ENCODE measurements around the gene MYH11.
"Not testable (repeated sequence)": the region's sequence is repeated elsewhere in the genome, so short reads cannot be mapped to it uniquely, and the experiment has no call there.

Gene MYH11

DNA sequence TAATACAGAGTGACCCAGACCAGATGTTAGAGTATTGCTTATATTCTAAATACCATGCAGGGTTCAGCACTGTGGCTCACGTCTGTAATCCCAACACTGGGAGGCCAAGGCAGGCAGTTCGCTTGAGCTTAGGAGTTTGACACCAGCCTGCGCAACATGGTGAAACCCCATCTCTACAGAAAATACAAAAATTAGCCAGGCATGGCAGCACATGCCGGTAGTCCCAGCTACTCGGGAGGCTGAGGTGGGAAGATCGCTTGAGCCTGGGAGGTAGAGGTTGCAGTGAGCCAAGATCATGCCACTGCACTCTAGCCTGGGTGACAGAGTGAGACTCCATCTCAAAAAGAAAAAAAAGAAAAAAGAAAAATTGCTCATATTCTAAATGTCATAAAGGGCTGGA is 6.3 kb downstream of the MYH11 start:
- not testable (repeated sequence) for H3K79me1 ChIP-seq (ENCODE audit: low read depth, low read length); H3K36me3 ChIP-seq (replicated peaks in 1 of 2; ENCODE audit: control insufficient read depth in 2 of 2, insufficient read depth in 2 of 2, low read length in 2 of 2); H3K23ac ChIP-seq (ENCODE audit: low read depth, low read length, poor library complexity); DNase-seq (ENCODE audit: low spot score); H2BK120ac ChIP-seq (ENCODE audit: low read depth, low read length); H3K27ac ChIP-seq (replicated peaks; ENCODE audit: low read length); H3K4me1 ChIP-seq (ENCODE audit: control insufficient read depth in 2 of 2, insufficient read depth in 1 of 2, low read depth in 1 of 2, low read length in 2 of 2); H4K8ac ChIP-seq (ENCODE audit: low read depth, low read length); H2BK5ac ChIP-seq (ENCODE audit: low read length); H2BK15ac ChIP-seq (ENCODE audit: low read length); H3K18ac ChIP-seq (ENCODE audit: low read length); H3K4ac ChIP-seq (ENCODE audit: low read length); H4K91ac ChIP-seq (ENCODE audit: low read depth, low read length, poor library complexity); H2AFZ ChIP-seq (ENCODE audit: low read length); H3K9ac ChIP-seq (ENCODE audit: low read depth, low read length, poor library complexity); H3K9me3 ChIP-seq (replicated peaks in 1 of 2; ENCODE audit: control insufficient read depth in 2 of 2, insufficient read depth in 1 of 2, low read depth in 1 of 2, low read length in 2 of 2); H2BK12ac ChIP-seq (ENCODE audit: low read length); H3K4me2 ChIP-seq (ENCODE audit: insufficient read depth, low read length, poor library complexity, severe bottlenecking); H2AK5ac ChIP-seq (ENCODE audit: low read depth, low read length); H3K14ac ChIP-seq (ENCODE audit: low read length); H3K4me3 ChIP-seq (ENCODE audit: low read length in 2 of 2)
- peaks cover 0 to 35% (median 7%) of the 10 kb centered on the region in 3 experiments for H3K27me3 ChIP-seq (ENCODE audit: control insufficient read depth in 3 of 3, insufficient read depth in 3 of 3, low read depth in 1 of 3, low read length in 3 of 3)
- no CpG with 5 or more reads among the region's 6 CpGs for WGBS, 2 donors (ENCODE audit: extremely low coverage in 2 of 2, insufficient read length in 2 of 2, insufficient replicate concordance in 1 of 2)

DNA sequence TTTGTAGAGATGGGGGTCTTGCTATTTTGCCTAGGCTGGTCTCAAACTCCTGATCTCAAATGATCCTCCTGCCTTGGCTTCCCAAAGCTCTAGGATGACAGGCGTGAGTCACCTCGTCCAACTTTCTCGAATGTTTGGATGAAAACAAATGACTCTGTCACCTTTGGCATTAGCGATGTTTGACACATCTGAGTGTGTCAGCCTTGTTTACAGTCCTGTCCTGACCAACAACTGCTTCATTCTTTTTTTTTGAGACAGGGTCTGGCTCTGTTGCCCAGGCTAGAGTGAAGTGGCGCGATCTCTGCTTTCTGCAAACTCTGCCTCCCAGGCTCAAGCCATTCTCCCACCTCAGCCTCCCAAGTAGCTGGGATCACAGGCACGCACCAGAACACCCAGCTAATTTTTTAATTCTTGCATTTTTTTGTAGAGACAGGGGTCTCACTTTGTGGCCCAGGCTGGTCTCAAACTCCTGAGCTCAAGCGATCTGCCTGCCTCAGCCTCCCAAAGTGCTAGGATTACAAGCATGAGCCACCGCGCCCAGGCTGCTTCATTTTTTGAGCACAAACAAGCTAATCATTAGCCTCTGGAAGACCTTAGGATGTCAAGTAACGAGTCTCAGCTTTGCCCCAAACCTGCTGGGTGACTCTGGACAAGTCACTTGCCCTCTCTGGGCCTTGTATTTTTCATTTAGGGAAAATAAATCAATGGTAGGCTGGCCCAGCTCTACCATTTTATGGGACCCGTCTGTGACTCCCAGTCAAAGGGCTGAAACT is 7.4 kb downstream of the MYH11 start:
- Histone ChIP-seq H3K4me3 (ENCODE audit: low read length in 2 of 2) (no peak overlapping the region), H3K14ac (ENCODE audit: low read length) (no peak overlapping the region), H3K79me1 (ENCODE audit: low read depth, low read length) (no peaks in the 10 kb centered on the region), H2AK5ac (ENCODE audit: low read depth, low read length) (no peak overlapping the region), H3K9me3 (replicated peaks in 1 of 2; ENCODE audit: control insufficient read depth in 2 of 2, insufficient read depth in 1 of 2, low read depth in 1 of 2, low read length in 2 of 2) (no peaks in the 10 kb centered on the region), H2AFZ (ENCODE audit: low read length) (no peak overlapping the region), H3K36me3 (replicated peaks in 1 of 2; ENCODE audit: control insufficient read depth in 2 of 2, insufficient read depth in 2 of 2, low read length in 2 of 2) (no peaks in the 10 kb centered on the region), H3K9ac (ENCODE audit: low read depth, low read length, poor library complexity) (no peak overlapping the region), H3K18ac (ENCODE audit: low read length) (no peak overlapping the region), H2BK12ac (ENCODE audit: low read length) (no peak overlapping the region), H4K8ac (ENCODE audit: low read depth, low read length) (no peak overlapping the region), H3K23ac (ENCODE audit: low read depth, low read length, poor library complexity) (no peak overlapping the region), H2BK120ac (ENCODE audit: low read depth, low read length) (no peak overlapping the region), H4K91ac (ENCODE audit: low read depth, low read length, poor library complexity) (no peak overlapping the region), H3K27ac (replicated peaks; ENCODE audit: low read length) (no peak overlapping the region), H2BK5ac (ENCODE audit: low read length) (no peak overlapping the region), H3K4ac (ENCODE audit: low read length) (no peak overlapping the region), H3K4me1 (ENCODE audit: control insufficient read depth in 2 of 2, insufficient read depth in 1 of 2, low read depth in 1 of 2, low read length in 2 of 2) (no peaks in the 10 kb centered on the region), H3K27me3 (ENCODE audit: control insufficient read depth in 3 of 3, insufficient read depth in 3 of 3, low read depth in 1 of 3, low read length in 3 of 3) (peaks cover 0 to 23% (median 4%) of the 10 kb centered on the region in 3 experiments), H3K4me2 (ENCODE audit: insufficient read depth, low read length, poor library complexity, severe bottlenecking) (no peak overlapping the region), H2BK15ac (ENCODE audit: low read length) (no peak overlapping the region)
- WGBS, 2 donors (ENCODE audit: extremely low coverage in 2 of 2, insufficient read length in 2 of 2, insufficient replicate concordance in 1 of 2), result no CpG with 5 or more reads among the region's 12 CpGs
- no peak for DNase-seq (ENCODE audit: low spot score)

DNA sequence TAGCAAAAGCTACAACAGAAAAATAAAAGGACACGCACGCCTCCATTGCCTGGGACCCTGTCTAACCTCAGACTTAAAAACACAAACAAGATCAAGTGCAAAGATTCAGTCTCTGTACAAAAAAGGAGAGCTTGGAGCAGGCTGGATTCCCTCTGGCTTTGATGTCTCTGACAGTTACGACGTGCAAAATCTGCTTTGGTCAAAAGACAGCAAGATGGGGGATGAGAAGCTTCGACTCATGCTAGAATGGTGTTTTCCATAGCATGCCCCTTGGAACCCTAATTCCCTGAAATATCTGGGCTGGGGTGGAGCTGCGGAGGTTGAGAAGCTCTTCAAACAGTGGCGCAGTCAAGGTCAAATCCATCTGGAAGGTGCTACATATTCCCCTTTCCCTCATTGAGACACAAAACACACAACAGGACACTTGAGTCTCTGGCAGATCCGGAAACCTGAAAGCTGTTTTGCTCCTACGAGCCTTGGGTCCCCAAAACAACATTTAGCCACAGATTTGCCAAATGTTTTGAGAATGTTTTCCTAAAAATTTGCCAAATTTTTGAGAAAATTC is 9.1 kb downstream of the MYH11 start:
- Histone ChIP-seq H3K4me1 (ENCODE audit: control insufficient read depth in 2 of 2, insufficient read depth in 1 of 2, low read depth in 1 of 2, low read length in 2 of 2) (no peaks in the 10 kb centered on the region), H2BK12ac (ENCODE audit: low read length) (no peak overlapping the region), H3K9me3 (replicated peaks in 1 of 2; ENCODE audit: control insufficient read depth in 2 of 2, insufficient read depth in 1 of 2, low read depth in 1 of 2, low read length in 2 of 2) (no peaks in the 10 kb centered on the region), H3K27me3 (ENCODE audit: control insufficient read depth in 3 of 3, insufficient read depth in 3 of 3, low read depth in 1 of 3, low read length in 3 of 3) (peaks cover 0 to 13% (median 2%) of the 10 kb centered on the region in 3 experiments), H3K14ac (ENCODE audit: low read length) (no peak overlapping the region), H4K91ac (ENCODE audit: low read depth, low read length, poor library complexity) (no peak overlapping the region), H2BK15ac (ENCODE audit: low read length) (no peak overlapping the region), H2AFZ (ENCODE audit: low read length) (no peak overlapping the region), H3K4me3 (ENCODE audit: low read length in 2 of 2) (no peak overlapping the region), H3K79me1 (ENCODE audit: low read depth, low read length) (no peaks in the 10 kb centered on the region), H2BK5ac (ENCODE audit: low read length) (no peak overlapping the region), H3K27ac (replicated peaks; ENCODE audit: low read length) (no peak overlapping the region), H4K8ac (ENCODE audit: low read depth, low read length) (no peak overlapping the region), H3K9ac (ENCODE audit: low read depth, low read length, poor library complexity) (no peak overlapping the region), H3K18ac (ENCODE audit: low read length) (no peak overlapping the region), H3K4ac (ENCODE audit: low read length) (no peak overlapping the region), H3K23ac (ENCODE audit: low read depth, low read length, poor library complexity) (no peak overlapping the region), H2BK120ac (ENCODE audit: low read depth, low read length) (no peak overlapping the region), H3K4me2 (ENCODE audit: insufficient read depth, low read length, poor library complexity, severe bottlenecking) (no peak overlapping the region), H2AK5ac (ENCODE audit: low read depth, low read length) (no peak overlapping the region), H3K36me3 (replicated peaks in 1 of 2; ENCODE audit: control insufficient read depth in 2 of 2, insufficient read depth in 2 of 2, low read length in 2 of 2) (no peaks in the 10 kb centered on the region)
- no peak for DNase-seq (ENCODE audit: low spot score)
- WGBS, 2 donors (ENCODE audit: extremely low coverage in 2 of 2, insufficient read length in 2 of 2, insufficient replicate concordance in 1 of 2), result no CpG with 5 or more reads among the region's 9 CpGs

GRCh38 chr16:15846510-15846909 is 10.3 kb downstream of the MYH11 start:
- no peak overlapping the region for H4K91ac ChIP-seq (ENCODE audit: low read depth, low read length, poor library complexity)
- no peak overlapping the region for H3K4me3 ChIP-seq (ENCODE audit: low read length in 2 of 2)
- H3K4ac ChIP-seq (ENCODE audit: low read length), result no peak overlapping the region
- no peak overlapping the region for H3K23ac ChIP-seq (ENCODE audit: low read depth, low read length, poor library complexity)
- no peaks in the 10 kb centered on the region for H3K9me3 ChIP-seq (replicated peaks in 1 of 2; ENCODE audit: control insufficient read depth in 2 of 2, insufficient read depth in 1 of 2, low read depth in 1 of 2, low read length in 2 of 2)
- H3K4me2 ChIP-seq (ENCODE audit: insufficient read depth, low read length, poor library complexity, severe bottlenecking), result no peak overlapping the region
- no peak overlapping the region for H2AK5ac ChIP-seq (ENCODE audit: low read depth, low read length)
- no peaks in the 10 kb centered on the region for H3K36me3 ChIP-seq (replicated peaks in 1 of 2; ENCODE audit: control insufficient read depth in 2 of 2, insufficient read depth in 2 of 2, low read length in 2 of 2)
- no peak overlapping the region for H2BK120ac ChIP-seq (ENCODE audit: low read depth, low read length)
- no peak overlapping the region for H3K27ac ChIP-seq (replicated peaks; ENCODE audit: low read length)
- no CpG with 5 or more reads among the region's 4 CpGs for WGBS, 2 donors (ENCODE audit: extremely low coverage in 2 of 2, insufficient read length in 2 of 2, insufficient replicate concordance in 1 of 2)
- H4K8ac ChIP-seq (ENCODE audit: low read depth, low read length), result no peak overlapping the region
- H3K27me3 ChIP-seq (ENCODE audit: control insufficient read depth in 3 of 3, insufficient read depth in 3 of 3, low read depth in 1 of 3, low read length in 3 of 3), result peaks cover 0 to 13% (median 2%) of the 10 kb centered on the region in 3 experiments
- no peak overlapping the region for H2BK15ac ChIP-seq (ENCODE audit: low read length)
- H3K9ac ChIP-seq (ENCODE audit: low read depth, low read length, poor library complexity), result no peak overlapping the region
- no peak overlapping the region for H2BK5ac ChIP-seq (ENCODE audit: low read length)
- H2AFZ ChIP-seq (ENCODE audit: low read length), result no peak overlapping the region
- H3K79me1 ChIP-seq (ENCODE audit: low read depth, low read length), result no peaks in the 10 kb centered on the region
- H3K14ac ChIP-seq (ENCODE audit: low read length), result no peak overlapping the region
- H3K18ac ChIP-seq (ENCODE audit: low read length), result no peak overlapping the region
- peaks cover 0 to 2% of the 10 kb centered on the region in 2 donors for H3K4me1 ChIP-seq (ENCODE audit: control insufficient read depth in 2 of 2, insufficient read depth in 1 of 2, low read depth in 1 of 2, low read length in 2 of 2)
- no peak overlapping the region for H2BK12ac ChIP-seq (ENCODE audit: low read length)
- DNase-seq (ENCODE audit: low spot score), result no peak
